ENCODE results near the gene EBI3.
"Not testable (repeated sequence)": the region's sequence is repeated elsewhere in the genome, so short reads cannot be mapped to it uniquely, and the experiment has no call there.

Gene EBI3

GRCh38 chr19:4200940-4201542, 28.3 kb upstream of the EBI3 start:
- no peak for DNase-seq

- DNase-seq = no peak
Measured at GRCh38 chr19:4201798-4202197, 27.5 kb upstream of the EBI3 start.

DNA sequence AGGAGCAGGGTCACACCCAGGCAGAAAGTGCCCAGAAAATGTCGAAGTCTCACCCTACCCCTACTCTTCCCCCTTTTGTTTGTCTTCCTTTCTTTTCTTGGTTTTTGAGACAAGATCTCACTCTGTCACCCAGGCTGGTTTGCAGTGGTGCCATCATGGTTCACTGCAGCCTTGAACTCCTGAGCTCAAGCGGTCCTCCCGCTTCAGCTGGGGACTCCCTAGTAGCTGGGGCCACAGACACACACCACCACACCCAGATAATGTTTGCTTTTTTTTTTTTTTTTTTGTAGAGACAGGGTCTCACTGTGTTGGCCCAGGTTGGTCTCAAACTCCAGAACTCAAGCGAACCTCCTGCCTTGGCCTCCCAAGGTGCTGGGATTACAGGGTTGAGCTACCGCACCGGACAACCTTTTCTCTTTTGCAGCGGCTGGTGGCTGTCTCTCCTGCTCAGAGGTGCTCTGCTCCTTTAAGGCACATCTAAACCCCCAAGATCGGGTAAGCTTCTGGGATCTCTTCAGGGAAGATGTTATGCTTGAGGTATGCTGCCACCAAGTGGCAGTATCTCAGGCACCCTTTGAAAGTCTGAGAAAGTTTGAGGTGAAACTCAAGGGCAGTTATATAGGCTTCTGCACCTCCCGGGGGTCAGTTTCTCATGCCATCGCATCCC, 22.4 kb upstream of the EBI3 start:
- no peak for DNase-seq

DNA sequence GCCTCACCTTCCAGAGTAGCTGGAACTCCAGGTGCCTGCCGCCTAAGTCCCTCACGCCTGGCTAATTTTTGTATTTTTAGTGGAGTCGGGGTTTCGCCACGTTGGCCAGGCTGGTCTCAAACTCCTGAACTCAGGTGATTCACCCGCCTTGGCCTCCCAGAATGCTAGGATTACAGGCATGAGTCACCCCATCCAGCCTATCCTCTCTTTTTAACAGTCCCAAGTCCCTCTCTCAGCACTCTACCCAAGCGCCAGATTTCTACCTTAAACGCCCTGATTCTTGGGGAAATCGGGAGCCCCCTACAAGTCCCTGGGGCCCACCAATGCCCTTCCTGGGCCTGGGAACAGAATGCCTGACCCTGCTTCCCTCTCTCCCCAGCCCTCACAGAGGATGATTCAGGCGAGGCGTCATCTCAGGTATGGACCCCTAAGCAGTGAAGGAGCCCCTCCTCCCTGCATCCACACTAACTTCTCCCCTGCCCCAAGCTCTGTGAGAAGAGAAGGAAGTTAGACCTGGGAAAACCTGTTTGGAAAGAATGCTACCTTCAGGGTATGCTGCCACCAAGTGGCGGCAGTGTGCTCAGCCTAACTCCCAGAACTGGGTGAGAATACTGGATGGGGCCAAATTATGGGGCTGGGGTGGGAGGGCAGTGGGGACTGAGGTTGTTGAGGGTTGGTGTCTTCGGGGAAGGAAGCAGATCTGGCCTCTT, 20.8 kb upstream of the EBI3 start:
- peak; percentile 17 for DNase-seq

- no peak for DNase-seq
Measured at GRCh38 chr19:4210166-4210731, 19.1 kb upstream of the EBI3 start.

- no peak for DNase-seq
Measured at GRCh38 chr19:4213116-4213515, 16.2 kb upstream of the EBI3 start.

DNA sequence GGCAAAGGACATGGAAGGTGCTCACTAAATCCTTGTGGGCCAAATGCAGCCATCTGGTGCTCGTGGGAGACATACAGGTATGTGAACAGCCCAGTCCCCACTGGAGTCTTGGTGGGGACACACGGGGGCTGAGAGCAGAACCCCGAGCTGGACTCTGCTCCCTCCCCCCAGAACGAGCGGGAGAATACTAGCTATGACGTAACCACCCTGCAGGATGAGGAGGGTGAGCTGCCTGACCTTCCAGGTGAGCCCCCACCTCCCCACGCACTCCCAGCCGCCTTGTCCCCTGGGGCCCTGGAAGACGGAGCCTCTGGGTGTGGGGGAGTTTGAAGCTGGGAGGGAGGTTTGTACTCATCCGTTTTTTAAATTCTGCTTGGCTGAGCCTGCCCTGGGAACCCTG, 13.5 kb upstream of the EBI3 start:
- DNase-seq = no peak

- DNase-seq = no peak
Measured at GRCh38 chr19:4216846-4217245, 12.5 kb upstream of the EBI3 start.

DNA sequence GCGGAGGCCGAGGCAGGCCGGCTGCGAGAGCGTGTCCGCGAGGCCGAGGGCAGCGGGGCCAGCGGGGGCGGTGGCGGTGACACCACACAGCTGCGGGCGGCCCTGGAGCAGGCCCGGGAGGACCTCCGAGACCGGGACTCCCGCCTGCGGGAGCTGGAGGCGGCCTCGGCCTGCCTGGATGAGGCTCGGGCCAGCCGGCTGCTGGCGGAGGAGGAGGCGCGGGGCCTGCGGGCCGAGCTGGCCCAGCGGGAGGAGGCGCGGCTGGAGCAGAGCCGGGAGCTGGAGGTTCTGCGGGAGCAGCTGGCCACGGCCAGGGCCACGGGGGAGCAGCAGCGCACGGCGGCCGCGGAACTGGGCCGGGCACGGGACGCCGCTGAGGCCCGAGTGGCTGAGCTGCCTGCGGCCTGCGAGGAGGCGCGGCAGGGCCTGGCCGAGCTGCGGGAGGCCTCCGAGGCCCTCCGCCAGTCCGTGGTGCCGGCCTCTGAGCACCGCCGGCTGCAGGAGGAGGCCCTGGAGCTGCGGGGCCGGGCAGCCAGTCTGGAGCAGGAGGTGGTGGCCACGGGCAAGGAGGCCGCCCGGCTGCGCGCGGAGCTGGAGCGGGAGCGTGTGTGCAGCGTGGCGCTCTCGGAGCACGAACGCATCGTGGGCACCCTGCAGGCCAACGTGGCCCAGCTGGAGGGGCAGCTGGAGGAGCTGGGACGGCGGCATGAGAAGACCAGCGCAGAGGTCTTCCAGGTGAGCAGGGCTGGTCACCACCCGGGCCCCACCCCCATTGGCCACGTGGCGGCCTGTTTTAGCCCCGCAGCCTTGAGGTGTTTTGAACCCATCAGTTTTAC, 11.7 kb upstream of the EBI3 start:
- DNase-seq = no peak

DNA sequence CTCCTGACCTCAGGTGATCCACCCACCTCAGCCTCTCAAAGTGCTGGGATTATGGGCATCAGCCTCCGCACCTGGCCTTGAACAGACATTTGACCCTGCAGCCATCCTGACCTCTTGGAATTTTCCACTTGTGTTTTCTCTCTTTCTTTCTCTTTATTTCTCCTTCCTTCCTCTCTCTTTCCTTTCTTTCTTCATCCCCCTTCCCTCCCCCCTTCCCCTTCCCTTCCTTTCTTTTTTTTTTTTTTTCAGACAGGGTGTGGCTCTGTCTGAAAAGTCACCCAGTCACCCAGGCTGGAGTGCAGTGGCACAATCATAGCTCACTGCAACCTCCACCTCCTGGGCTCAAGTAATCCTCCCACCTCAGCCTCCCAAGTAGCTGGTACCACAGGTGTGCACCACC, 10.8 kb upstream of the EBI3 start:
- DNase-seq = not testable (repeated sequence)

GRCh38 chr19:4220188-4220587, 9.1 kb upstream of the EBI3 start:
- DNase-seq = no peak

GRCh38 chr19:4224470-4224869, 4.9 kb upstream of the EBI3 start:
- DNase-seq = no peak

DNA sequence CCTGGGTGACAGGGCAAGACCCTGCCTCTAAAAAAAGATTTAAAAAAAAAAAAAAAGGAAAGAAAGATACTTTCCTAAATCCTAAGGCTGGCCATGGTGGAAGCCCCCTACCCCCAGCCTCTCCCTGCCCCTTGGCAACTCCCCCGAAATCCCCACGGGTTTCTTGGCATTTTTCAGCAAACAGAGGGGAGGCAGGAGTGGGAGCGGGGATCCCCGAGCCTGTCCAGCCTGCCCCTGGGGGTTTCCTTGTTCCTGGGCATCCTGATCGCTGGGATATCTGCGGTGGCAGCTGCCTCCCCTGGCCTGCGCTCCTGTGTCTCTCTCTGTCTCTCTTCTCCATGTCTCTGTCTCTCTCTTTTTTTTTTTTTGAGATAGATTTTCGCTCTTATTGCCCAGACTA, 3.4 kb upstream of the EBI3 start:
- DNase-seq = no peak

- DNase-seq = no peak
Measured at GRCh38 chr19:4227771-4228170, 1.6 kb upstream of the EBI3 start.

DNA sequence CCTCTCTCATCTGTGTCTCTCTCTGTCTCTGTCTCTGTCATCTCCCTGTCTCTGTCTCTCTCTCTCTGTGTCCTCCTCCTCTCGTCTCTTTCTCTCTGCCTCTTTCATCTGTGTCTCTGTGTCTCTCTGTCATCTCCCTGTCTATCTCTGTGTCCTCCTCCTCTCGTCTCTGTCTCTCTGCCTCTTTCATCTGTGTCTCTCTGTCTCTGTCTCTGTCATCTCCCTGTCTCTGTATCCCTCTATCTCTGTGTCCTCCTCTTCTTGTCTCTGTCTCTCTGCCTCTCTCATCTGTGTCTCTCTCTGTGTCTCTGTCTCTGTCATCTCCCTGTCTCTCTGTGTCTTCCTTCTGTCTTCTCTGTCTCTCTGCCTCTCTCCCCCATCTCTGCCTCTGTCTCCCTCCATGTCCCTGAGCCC, 551 bp upstream of the EBI3 start:
- no peak for DNase-seq

DNA sequence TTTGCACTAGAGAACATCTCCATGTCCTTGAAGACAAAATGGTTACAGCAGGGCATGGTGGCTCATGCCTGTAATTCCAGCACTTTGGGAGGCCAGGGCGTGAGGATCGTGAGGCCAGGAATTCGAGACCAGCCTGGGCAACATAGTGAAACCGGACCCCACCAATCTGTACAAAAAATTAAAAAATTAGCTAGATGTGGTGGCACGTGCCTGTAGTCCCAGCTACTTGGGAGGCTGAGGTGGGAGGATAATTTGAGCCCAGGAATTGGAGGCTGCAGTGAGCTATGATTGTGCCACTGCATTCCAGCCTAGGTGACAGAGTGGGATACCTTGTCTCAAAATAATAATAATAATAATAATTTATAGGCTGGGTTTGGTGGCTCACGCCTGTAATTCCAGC, 914 bp downstream of the EBI3 start:
- DNase-seq = not testable (repeated sequence)

DNA sequence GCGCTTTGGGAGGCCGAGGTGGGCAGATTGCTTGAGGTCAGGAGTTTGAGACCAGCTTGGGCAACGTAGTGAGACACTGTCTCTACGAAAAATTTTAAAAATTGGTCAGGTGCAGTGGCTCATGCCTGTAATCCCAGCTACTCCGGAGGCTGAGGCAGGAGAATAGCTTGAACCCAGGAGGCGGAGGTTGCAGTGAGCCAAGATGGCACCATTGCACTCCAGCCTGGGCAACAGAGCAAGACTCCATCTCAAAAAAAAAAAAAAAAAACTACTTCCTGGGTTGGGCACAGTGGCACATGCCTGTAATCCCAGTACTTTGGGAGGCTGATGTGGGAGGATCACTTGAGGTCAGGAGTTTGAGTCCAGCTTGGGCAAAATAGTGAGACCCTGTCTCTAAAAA, 2.2 kb downstream of the EBI3 start:
- not testable (repeated sequence) for DNase-seq

DNA sequence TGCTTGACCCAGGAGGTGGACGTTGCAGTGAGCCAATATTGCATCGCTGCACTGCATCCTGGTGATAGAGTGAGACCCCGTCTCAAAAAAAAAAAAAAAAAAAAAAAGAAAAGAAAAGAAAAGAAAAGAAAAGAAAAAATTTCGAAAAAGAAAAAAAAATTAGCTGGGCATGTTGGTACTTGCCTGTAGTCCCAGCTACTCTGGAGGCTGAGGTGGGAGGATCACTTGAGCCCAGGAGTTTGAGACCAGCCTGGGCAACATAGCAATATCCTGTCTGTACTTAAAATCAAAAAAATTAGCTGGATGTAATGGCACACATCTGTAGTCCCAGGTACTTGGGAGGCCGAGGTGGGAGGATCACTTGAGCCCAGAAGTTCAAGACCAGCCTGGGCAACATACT, 2.8 kb downstream of the EBI3 start:
- DNase-seq = not testable (repeated sequence)

DNA sequence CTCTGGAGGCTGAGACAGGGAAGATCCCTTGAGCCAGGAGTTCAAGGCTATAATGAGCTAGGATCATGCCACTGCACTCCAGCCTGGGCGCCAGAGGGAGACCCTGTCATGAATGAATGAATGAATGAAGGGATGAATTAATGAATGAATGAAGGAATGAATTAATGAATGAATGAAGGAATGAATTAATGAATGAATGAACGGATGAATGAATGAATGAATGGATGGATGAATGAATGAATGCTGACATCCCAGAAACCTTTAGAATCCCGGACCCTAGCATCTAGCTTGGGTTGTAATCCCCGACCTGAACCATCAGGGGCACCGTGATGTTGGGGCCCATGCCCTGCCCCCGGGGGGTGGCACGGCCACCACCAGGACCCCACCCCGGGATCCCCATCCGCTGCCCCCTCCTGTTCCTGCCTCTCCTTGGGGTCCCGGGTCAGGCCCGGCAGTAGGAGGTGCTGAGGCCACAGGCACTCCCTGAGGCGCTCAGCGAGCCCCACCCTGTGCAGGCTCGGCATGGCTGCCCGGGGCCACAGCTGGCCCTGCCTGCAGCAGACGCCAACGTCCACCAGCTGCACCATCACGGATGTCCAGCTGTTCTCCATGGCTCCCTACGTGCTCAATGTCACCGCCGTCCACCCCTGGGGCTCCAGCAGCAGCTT, 3.4 kb downstream of the EBI3 start:
- no peak for DNase-seq

GRCh38 chr19:4233282-4233853, 4.0 kb downstream of the EBI3 start:
- no peak for DNase-seq

GRCh38 chr19:4234142-4234861, 5.0 kb downstream of the EBI3 start:
- DNase-seq = no peak
